Erythroblast (primary cell): ENCODE measurements around the gene COX19.

Experiments
- DNase-seq, 2 experiments: peaks; one replicate each; lab custom pipeline; 2025; lab: John Stamatoyannopoulos, UW
- GATA1 ChIP-seq: IDR thresholded peaks from 2 replicates; pipeline ENCODE4 v1.6.1; 2011; ENCODE audit warnings: low read depth, mild to moderate bottlenecking, control low read depth, low read length, moderate library complexity
- POLR2A ChIP-seq: IDR thresholded peaks from 2 replicates; pipeline ENCODE4 v1.6.1; 2011; ENCODE audit warnings: mild to moderate bottlenecking, low read length

The COX19 gene

GRCh38 chr7:923108-924041, 52.0 kb downstream of the COX19 start:
- TF ChIP-seq POLR2A = peak; percentile 60
- no peak for TF ChIP-seq GATA1
- DNase-seq = peak in 1 of 2 experiments; percentile 31

GRCh38 chr7:922334-923107, 52.8 kb downstream of the COX19 start:
- no peak for TF ChIP-seq GATA1
- no peak for TF ChIP-seq POLR2A

GRCh38 chr7:921581-922333, 53.6 kb downstream of the COX19 start:
- TF ChIP-seq POLR2A (no peak), GATA1 (no peak)
- no peak for DNase-seq

More at GRCh38 chr7:922334-923107, 52.8 kb downstream of the COX19 start:
- DNase-seq = no peak

GRCh38 chr7:921071-921461, 54.3 kb downstream of the COX19 start:
- no peak for TF ChIP-seq GATA1
- TF ChIP-seq POLR2A = no peak
- no peak for DNase-seq

GRCh38 chr7:920351-921070, 54.8 kb downstream of the COX19 start:
- no peak for TF ChIP-seq GATA1
- TF ChIP-seq POLR2A = no peak
- no peak for DNase-seq

GRCh38 chr7:919924-920341, 55.4 kb downstream of the COX19 start:
- no peak for DNase-seq
- TF ChIP-seq GATA1 (no peak), POLR2A (no peak)

GRCh38 chr7:919114-919442, 56.3 kb downstream of the COX19 start:
- TF ChIP-seq POLR2A (no peak), GATA1 (no peak)
- no peak for DNase-seq

GRCh38 chr7:918441-919113, 56.8 kb downstream of the COX19 start:
- DNase-seq = no peak
- no peak for TF ChIP-seq GATA1
- TF ChIP-seq POLR2A = no peak

- no peak for DNase-seq
- TF ChIP-seq GATA1 = no peak
- no peak for TF ChIP-seq POLR2A
Observed at GRCh38 chr7:918118-918425, 57.3 kb downstream of the COX19 start.

- TF ChIP-seq POLR2A (no peak), GATA1 (no peak)
- DNase-seq = no peak
Observed at GRCh38 chr7:917255-918117, 57.9 kb downstream of the COX19 start.

- TF ChIP-seq GATA1 (no peak), POLR2A (no peak)
- no peak for DNase-seq
Observed at GRCh38 chr7:916291-916941, 58.9 kb downstream of the COX19 start.
